ENCODE results near the gene LEMD1.

LEMD1 gene

GRCh38 chr1:205420938-205421337 is 918 bp downstream of the LEMD1 start:
- Histone ChIP-seq H3K9me3 (ENCODE audit: low read length) (no peaks in the 10 kb centered on the region), H3K4me3 (ENCODE audit: low read depth, low read length, poor library complexity, severe bottlenecking) (no peak overlapping the region), H3K79me2 (ENCODE audit: insufficient read depth, low read length) (no peaks in the 10 kb centered on the region), H3K9ac (ENCODE audit: low read length) (no peak overlapping the region), H4K20me1 (ENCODE audit: insufficient read depth, low read length) (no peaks in the 10 kb centered on the region), H3K27ac (ENCODE audit: low read depth, low read length, poor library complexity, severe bottlenecking) (no peak overlapping the region), H3K9me2 (ENCODE audit: low read depth, low read length) (no peaks in the 10 kb centered on the region), H2AFZ (ENCODE audit: low read length) (no peak overlapping the region), H3F3A (ENCODE audit: insufficient read depth, low read length) (no peaks in the 10 kb centered on the region), H3K36me3 (ENCODE audit: insufficient read depth, low read length) (no peaks in the 10 kb centered on the region), H3K27me3 (ENCODE audit: insufficient read depth, low read length) (no peaks in the 10 kb centered on the region; the same call in 1 of the 2 replicates), H3K4me2 (ENCODE audit: low read length) (no peak overlapping the region), H3K4me1 (ENCODE audit: insufficient read depth, low read length, severe bottlenecking) (no peaks in the 10 kb centered on the region)
- no peak for TF ChIP-seq EZH2 (IDR thresholded peaks at IDR 0.05; ENCODE audit: borderline replicate concordance, low read length)
- no peak for TF ChIP-seq CTCF (IDR thresholded peaks at IDR 0.05; ENCODE audit: low read length)

DNA sequence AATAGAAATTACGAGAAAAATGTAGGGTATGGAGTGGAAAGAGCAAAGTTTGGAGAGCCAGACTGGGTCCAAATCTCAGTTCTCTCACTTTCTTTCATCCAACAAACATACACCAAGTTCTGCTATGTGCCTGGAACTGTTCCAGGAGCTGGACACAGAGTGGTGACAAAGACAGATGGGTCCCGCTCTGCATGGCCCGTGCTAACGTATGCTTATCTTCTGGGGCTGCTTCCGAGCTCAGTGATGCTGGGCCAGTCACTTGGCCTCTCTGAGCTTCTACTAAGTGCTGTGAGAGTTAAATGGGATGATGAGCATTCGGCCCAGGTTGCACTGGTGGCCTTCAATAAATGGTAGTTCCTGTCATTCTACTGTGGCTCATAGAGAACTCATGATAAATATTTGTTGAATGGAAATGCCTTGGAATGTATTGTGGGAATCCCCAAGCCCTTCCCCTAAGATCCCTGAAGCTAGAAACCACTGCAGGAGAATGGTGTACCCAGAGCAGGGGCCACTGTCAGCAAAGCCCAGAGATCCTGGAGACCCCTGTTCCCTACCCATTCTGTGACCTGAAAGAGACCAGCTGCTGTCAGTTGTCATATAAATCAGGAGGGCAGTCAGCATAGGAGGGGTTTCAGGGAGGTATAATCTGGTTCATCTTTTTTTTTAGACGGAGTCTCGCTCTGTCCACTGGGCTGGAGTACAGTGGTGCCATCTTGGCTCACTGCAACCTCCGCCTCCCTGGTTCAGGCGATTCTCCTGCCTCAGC is 3.8 kb downstream of the LEMD1 start:
- Histone ChIP-seq H3K4me1 (ENCODE audit: insufficient read depth, low read length, severe bottlenecking) (no peaks in the 10 kb centered on the region), H4K20me1 (ENCODE audit: insufficient read depth, low read length) (no peaks in the 10 kb centered on the region), H3K27me3 (ENCODE audit: insufficient read depth, low read length) (no peaks in the 10 kb centered on the region; the same call in 1 of the 2 replicates), H3F3A (ENCODE audit: insufficient read depth, low read length) (no peaks in the 10 kb centered on the region), H3K79me2 (ENCODE audit: insufficient read depth, low read length) (no peaks in the 10 kb centered on the region), H3K27ac (ENCODE audit: low read depth, low read length, poor library complexity, severe bottlenecking) (no peak overlapping the region), H3K9me3 (ENCODE audit: low read length) (no peaks in the 10 kb centered on the region), H2AFZ (ENCODE audit: low read length) (no peak overlapping the region), H3K4me3 (ENCODE audit: low read depth, low read length, poor library complexity, severe bottlenecking) (no peak overlapping the region), H3K9me2 (ENCODE audit: low read depth, low read length) (no peaks in the 10 kb centered on the region), H3K9ac (ENCODE audit: low read length) (no peak overlapping the region), H3K36me3 (ENCODE audit: insufficient read depth, low read length) (no peaks in the 10 kb centered on the region), H3K4me2 (ENCODE audit: low read length) (no peak overlapping the region)
- no peak for TF ChIP-seq EZH2 (IDR thresholded peaks at IDR 0.05; ENCODE audit: borderline replicate concordance, low read length)
- TF ChIP-seq CTCF (IDR thresholded peaks at IDR 0.05; ENCODE audit: low read length): no peak

GRCh38 chr1:205416322-205416721 is 5.5 kb downstream of the LEMD1 start:
- no peak overlapping the region for H3K4me3 ChIP-seq (ENCODE audit: low read depth, low read length, poor library complexity, severe bottlenecking)
- H3K9ac ChIP-seq (ENCODE audit: low read length): no peak overlapping the region
- no peaks in the 10 kb centered on the region for H3F3A ChIP-seq (ENCODE audit: insufficient read depth, low read length)
- H3K36me3 ChIP-seq (ENCODE audit: insufficient read depth, low read length): no peaks in the 10 kb centered on the region
- no peaks in the 10 kb centered on the region for H3K9me2 ChIP-seq (ENCODE audit: low read depth, low read length)
- H3K27me3 ChIP-seq (ENCODE audit: insufficient read depth, low read length): no peaks in the 10 kb centered on the region; the same call in 1 of the 2 replicates
- no peak overlapping the region for H2AFZ ChIP-seq (ENCODE audit: low read length)
- H3K27ac ChIP-seq (ENCODE audit: low read depth, low read length, poor library complexity, severe bottlenecking): no peak overlapping the region
- no peak for TF ChIP-seq CTCF (IDR thresholded peaks at IDR 0.05; ENCODE audit: low read length)
- TF ChIP-seq EZH2 (IDR thresholded peaks at IDR 0.05; ENCODE audit: borderline replicate concordance, low read length): no peak
- no peaks in the 10 kb centered on the region for H3K79me2 ChIP-seq (ENCODE audit: insufficient read depth, low read length)
- H3K9me3 ChIP-seq (ENCODE audit: low read length): no peaks in the 10 kb centered on the region
- H3K4me1 ChIP-seq (ENCODE audit: insufficient read depth, low read length, severe bottlenecking): no peaks in the 10 kb centered on the region
- H4K20me1 ChIP-seq (ENCODE audit: insufficient read depth, low read length): no peaks in the 10 kb centered on the region
- no peak overlapping the region for H3K4me2 ChIP-seq (ENCODE audit: low read length)
